Muscle of leg (tissue), 11 donors: ENCODE results near the gene THEM4. TPM values are rescaled to one million over a fixed set of nuclear protein-coding genes. Genes with fewer than 3 reads are reported as not detected.
"Not testable (repeated sequence)": the region's sequence is repeated elsewhere in the genome, so short reads cannot be mapped to it uniquely, and the experiment has no call there.

Experiments
- DNase-seq: peaks from one replicate; pipeline ENCODE4 v3.0.0; 2013
- H3K27ac ChIP-seq: one replicate; pipeline ENCODE4 v1.5.1; 2013; ENCODE audit warnings: mild to moderate bottlenecking, low read length, control low read depth
- H3K27me3 ChIP-seq: one replicate; pipeline ENCODE4 v1.6.1; 2013; ENCODE audit warnings: low read length; ENCODE audit not compliant: control insufficient read depth, insufficient read depth
- H3K36me3 ChIP-seq: one replicate; pipeline ENCODE4 v1.6.1; 2013; ENCODE audit warnings: low read length; ENCODE audit not compliant: control insufficient read depth, insufficient read depth
- H3K4me1 ChIP-seq: one replicate; pipeline ENCODE4 v1.6.1; 2013; ENCODE audit warnings: low read length; ENCODE audit not compliant: control insufficient read depth, insufficient read depth
- H3K4me3 ChIP-seq: one replicate; pipeline ENCODE4 v1.5.1; 2013; ENCODE audit warnings: low read length, control low read depth
- H3K9me3 ChIP-seq: replicated peaks from 2 replicates; pipeline ENCODE4 v1.6.1; 2013; ENCODE audit warnings: low read depth, low read length; ENCODE audit not compliant: control insufficient read depth
- WGBS: methylation state at CpG from one replicate; pipeline ENCODE4 v1.1.5; 2013; ENCODE audit warnings: missing lambda C conversion rate; ENCODE audit not compliant: insufficient coverage; 5-methylcytosine and 5-hydroxymethylcytosine counted together
- polyA plus RNA-seq, 8 donors: library from polyadenylated mRNA; unstranded; fragments of 120-200 nt; gene quantifications; one replicate each; pipeline versions ENCODE4 v1.2.1 to v1.2.3, GENCODE V29; 2013; ENCODE audit warnings: inconsistent platforms in 1 of 8, low replicate concordance in 1 of 8; ENCODE audit not compliant: insufficient read length in 8 of 8, insufficient read depth in 1 of 8
- total RNA-seq: library from RNA; stranded (reverse); fragments of 120-200 nt; gene quantifications from one replicate; pipeline ENCODE4 v1.2.4, GENCODE V29; 2013

Gene THEM4
- total and polyA plus RNA-seq, 9 donors: 9.5 to 19.0 (median 11.0) TPM

DNA sequence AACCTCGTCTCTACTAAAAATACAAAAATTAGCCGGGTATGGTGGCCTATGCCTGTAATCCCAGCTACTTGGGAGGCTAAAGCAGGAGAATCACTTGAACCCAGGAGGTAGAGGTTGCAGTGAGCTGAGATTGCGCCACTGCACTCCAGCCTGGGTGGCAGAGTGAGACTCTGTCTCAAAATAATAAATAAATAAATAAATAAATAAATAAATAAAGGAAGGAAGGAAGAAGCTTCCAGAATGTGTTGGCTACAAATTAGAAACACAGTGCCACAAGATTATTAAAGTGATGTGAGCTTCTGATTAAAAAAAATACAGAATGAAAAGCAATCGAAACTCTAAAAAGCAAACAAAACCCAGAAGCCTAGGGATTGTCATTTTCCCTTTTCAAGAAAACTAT lies 25.4 kb downstream of the THEM4 start:
- not testable (repeated sequence) for DNase-seq, H3K27me3 ChIP-seq
- no CpG with 5 or more reads among the region's 4 CpGs for WGBS

DNA sequence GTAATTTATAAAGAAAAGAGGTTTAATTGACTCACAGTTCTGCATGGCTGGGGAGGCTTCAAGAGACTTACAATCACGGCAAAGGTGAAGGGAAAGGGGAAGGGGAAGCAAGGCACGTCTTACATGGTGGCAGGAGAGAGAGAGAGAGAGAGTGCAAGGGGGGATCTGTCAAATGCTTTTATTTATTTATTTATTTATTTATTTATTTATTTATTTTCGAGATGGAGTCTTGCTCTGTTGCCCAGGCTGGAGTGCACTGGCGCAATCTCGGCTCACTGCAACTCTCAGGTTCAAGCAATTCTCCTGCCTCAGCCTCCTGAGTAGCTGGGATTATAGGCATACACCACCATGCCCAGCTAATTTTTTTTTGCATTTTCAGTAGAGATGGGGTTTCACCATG lies 26.4 kb downstream of the THEM4 start:
- H3K9me3 ChIP-seq, H3K27ac ChIP-seq, H3K27me3 ChIP-seq, DNase-seq, H3K4me3 ChIP-seq, H3K4me1 ChIP-seq, H3K36me3 ChIP-seq: not testable (repeated sequence)
- WGBS: 89% methylated on average over 3 of the region's 5 CpGs

More for the DNA sequence above, 25.4 kb downstream of the THEM4 start:
- not testable (repeated sequence) for H3K9me3 ChIP-seq, H3K27ac ChIP-seq, H3K4me1 ChIP-seq, H3K36me3 ChIP-seq, H3K4me3 ChIP-seq

DNA sequence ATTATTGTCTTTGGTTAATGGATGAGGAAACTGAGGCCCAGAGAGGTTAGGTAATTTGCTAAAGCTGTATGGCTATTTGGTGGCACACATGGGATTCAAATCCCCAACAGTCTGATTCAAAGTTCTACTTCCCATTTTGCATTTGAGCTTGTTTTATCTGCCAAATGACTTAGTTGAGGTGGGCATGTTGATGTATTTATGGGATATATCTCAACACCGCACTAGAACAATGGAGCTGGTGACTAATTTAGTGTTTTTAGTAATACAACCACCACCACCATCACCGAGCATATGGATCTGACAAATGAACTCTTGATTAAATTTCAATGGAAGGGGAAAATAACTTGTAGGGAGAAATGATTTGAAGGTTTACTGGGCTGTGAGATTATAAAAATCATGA lies 26.8 kb downstream of the THEM4 start:
- no peaks in the 10 kb centered on the region for H3K9me3 ChIP-seq
- no peak overlapping the region for H3K4me3 ChIP-seq
- peaks cover 3% of the 10 kb centered on the region for H3K36me3 ChIP-seq
- no peaks in the 10 kb centered on the region for H3K4me1 ChIP-seq
- H3K27me3 ChIP-seq: no peaks in the 10 kb centered on the region
- H3K27ac ChIP-seq: no peak overlapping the region
- WGBS: no CpG with 5 or more reads among the region's 2 CpGs
- DNase-seq: no peak

DNA sequence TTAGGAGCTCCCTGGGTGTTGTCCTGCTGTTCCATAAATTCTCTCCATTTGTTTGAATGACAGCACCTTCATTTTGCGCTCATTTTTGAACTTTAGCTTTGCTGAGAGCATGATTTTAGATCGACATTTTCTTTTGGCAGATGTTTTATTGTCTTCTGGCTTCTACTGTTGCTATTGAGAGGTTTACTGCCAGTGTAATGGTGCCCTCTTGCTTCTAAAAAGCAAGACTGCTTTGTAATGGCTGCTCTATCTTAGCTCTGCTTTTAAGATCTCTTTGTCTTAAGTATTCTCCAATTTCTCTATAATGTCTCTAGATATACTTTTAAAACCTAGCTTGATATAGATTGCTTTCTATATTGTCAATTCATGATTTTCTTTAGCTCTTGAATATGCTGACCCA lies 27.8 kb downstream of the THEM4 start:
- Histone ChIP-seq H3K9me3 (no peaks in the 10 kb centered on the region), H3K4me1 (no peaks in the 10 kb centered on the region), H3K27me3 (no peaks in the 10 kb centered on the region), H3K27ac (no peak overlapping the region), H3K36me3 (peaks cover 4% of the 10 kb centered on the region), H3K4me3 (no peak overlapping the region)
- no peak for DNase-seq
- no CpG with 5 or more reads among the region's 2 CpGs for WGBS

DNA sequence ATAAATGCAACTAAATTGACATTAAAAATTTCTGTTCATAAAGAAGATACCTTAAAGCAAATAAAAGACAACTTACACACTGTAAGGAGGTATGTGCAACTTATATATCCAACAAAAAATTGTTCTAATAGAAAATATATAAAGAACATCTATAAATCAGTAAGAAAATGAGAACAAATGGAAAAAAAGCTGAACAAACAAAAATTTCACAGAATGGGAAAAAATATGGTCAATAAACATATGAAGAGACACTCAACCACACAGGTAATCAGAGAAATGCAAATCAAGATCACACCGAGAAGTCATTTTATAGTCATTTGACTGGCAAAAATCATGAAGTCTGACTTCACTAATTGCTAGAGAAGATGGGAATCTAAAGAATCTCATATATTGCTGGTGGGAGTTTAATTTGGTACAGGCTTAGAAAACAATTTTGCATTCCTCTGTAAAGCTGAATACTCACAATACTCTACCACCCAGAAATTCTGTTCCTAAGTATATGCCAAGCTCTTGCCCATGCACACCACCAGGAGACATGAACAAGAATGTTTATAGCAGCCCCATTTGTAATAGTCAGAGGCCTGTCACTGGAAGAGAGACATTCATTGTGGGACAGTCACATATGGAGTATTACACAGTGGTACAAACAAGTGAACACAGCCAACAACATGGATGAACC lies 33.8 kb downstream of the THEM4 start:
- no CpG with 5 or more reads among the region's 1 CpG for WGBS
- peaks cover 2% of the 10 kb centered on the region for H3K36me3 ChIP-seq
- H3K27ac ChIP-seq: no peak overlapping the region
- H3K27me3 ChIP-seq: no peaks in the 10 kb centered on the region
- no peak overlapping the region for H3K4me3 ChIP-seq
- DNase-seq: no peak
- H3K4me1 ChIP-seq: no peaks in the 10 kb centered on the region
- no peaks in the 10 kb centered on the region for H3K9me3 ChIP-seq

DNA sequence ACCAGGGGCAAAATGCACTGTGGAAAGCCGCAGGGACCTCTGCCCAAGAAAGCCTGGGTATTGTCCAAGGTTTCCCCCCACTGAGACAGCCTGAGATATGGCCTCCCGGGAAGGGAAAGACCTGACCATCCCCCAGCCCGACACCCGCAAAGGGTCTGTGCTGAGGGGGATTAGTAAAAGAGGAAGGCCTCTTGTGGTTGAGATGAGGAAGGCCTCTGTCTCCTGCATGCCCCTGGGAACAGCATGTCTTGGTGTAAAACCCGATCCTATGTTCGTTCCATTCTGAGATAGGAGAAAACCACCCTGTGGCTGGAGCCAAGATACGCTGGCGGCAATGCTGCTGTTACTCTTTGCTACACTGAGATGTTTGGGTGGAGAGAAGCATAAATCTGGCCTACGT lies 36.5 kb downstream of the THEM4 start:
- not testable (repeated sequence) for DNase-seq, H3K4me3 ChIP-seq, H3K27ac ChIP-seq, H3K9me3 ChIP-seq, H3K4me1 ChIP-seq, H3K27me3 ChIP-seq, H3K36me3 ChIP-seq
- WGBS: 59% methylated on average over 2 of the region's 9 CpGs

DNA sequence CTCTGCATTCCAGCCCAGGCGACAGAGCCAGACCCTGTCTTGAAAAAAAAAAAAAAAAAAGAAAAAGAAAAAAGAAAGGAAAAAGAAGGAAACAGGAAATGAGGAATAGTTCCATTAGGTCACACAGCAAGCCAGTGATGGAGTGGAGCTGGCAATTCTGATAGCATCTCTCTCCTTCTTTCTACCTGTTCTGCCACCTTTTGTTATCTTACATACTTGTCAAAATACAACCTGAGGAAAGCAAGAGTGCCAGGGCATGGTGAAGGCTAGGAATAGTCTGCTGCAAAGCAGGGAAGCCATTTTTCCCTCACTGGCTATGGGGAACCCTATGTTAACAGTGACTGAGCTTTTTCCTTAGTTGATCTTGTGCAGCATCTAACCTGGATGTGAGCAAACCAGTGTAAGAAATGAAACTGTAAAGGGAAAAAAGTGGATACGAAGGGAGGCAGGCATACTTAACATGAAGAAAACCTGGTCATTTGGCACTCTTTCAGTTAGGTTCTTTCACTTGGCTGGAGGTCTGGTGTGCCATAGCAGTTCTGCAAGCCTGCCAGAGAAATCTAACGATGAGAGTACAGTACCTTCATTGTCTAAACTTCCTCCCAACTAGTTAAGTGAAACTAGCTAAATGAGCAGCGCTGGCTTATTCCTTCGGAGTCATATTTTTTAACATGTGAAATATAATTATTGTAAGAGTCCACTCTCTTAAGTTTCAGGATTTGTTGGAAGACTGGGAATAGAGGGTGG lies 37.9 kb downstream of the THEM4 start:
- WGBS: 71% methylated on average over 1 of the region's 5 CpGs
- Histone ChIP-seq H3K4me1 (no peaks in the 10 kb centered on the region), H3K4me3 (no peak overlapping the region), H3K36me3 (no peaks in the 10 kb centered on the region), H3K9me3 (no peaks in the 10 kb centered on the region), H3K27ac (no peak overlapping the region), H3K27me3 (no peaks in the 10 kb centered on the region)
- DNase-seq: no peak

DNA sequence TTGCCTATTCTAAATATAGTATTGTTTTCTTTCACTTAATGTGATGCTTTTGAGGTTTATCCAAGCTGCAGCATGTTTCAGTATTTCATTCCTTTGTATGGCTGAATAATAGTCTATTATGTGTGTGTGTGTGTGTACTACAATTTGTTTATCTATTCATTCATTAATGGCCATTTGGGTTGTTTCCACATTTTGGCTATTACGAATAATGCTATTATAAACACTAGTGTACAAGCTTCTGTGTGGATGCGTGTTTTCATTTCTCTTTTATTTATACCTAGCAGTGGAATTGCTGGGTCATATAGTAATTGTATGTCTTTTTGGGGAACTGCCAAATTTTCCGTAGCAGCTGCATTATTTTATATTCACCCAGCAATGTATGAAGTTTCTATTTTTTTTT lies 40.8 kb downstream of the THEM4 start:
- DNase-seq: peak; percentile 15
- WGBS: no CpG with 5 or more reads among the region's 3 CpGs
- no peak overlapping the region for H3K27ac ChIP-seq

DNA sequence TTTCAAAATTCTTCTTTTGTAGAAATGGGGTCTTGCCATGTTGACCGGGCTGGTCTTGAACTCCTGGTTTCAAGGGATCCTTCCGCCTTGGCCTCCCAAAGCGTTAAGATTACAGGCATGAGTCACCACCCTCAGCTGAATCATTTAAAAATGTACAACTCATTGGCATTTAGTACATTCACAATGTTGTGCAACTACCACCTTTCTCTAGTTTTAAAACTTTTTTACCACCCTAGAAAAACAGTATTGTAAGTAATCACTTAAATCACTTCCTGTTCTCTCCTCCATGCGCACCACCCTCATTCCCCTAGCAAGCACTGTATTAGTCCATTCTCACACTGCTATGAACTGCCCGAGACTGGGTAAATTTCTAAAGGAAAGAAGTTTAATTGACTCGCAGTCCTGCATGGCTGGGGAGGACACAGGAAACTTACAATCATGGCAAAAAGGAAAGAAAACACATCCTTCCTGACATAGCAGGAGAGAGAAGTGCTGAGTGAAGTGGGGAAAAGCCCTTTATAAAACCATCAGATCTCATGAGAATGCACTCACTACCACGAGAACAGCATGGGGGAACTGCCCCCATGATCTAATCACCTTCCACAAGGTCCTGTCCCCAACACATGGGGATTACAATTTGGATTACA lies 41.4 kb downstream of the THEM4 start:
- H3K9me3 ChIP-seq: no peaks in the 10 kb centered on the region
- WGBS: 84% methylated on average over 3 of the region's 7 CpGs
- no peak for DNase-seq
- no peak overlapping the region for H3K4me3 ChIP-seq
- no peaks in the 10 kb centered on the region for H3K27me3 ChIP-seq
- no peaks in the 10 kb centered on the region for H3K36me3 ChIP-seq
- H3K4me1 ChIP-seq: no peaks in the 10 kb centered on the region
- H3K27ac ChIP-seq: no peak overlapping the region

More for the DNA sequence above, 40.8 kb downstream of the THEM4 start:
- no peaks in the 10 kb centered on the region for H3K36me3 ChIP-seq
- H3K4me1 ChIP-seq: no peaks in the 10 kb centered on the region
- H3K4me3 ChIP-seq: no peak overlapping the region
- no peaks in the 10 kb centered on the region for H3K9me3 ChIP-seq
- H3K27me3 ChIP-seq: no peaks in the 10 kb centered on the region

DNA sequence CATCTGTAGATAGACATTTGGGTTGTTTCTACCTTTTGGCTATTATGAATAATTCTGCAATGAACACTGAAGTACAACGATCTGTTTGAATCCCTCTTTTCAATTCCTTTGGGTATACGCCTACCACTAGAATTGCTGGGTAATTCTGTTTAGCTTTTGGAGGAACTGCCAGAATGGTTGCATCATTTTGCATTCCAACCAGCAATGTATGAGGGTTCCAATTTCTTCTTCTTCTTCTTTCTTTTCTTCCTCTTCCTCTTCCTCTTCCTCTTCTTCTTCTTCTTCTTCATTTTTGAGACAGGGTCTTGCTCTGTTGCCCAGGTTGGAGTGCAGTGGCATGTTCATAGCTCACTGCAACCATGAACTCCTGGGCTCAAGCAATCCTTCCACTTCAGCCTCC lies 42.0 kb downstream of the THEM4 start:
- H3K27ac ChIP-seq: no peak overlapping the region
- WGBS: no CpG with 5 or more reads among the region's 2 CpGs
- H3K9me3 ChIP-seq: no peaks in the 10 kb centered on the region
- no peaks in the 10 kb centered on the region for H3K27me3 ChIP-seq
- H3K4me1 ChIP-seq: no peaks in the 10 kb centered on the region
- no peak overlapping the region for H3K4me3 ChIP-seq
- no peak for DNase-seq
- H3K36me3 ChIP-seq: no peaks in the 10 kb centered on the region
